ENCODE results near the gene PACSIN1.

The PACSIN1 gene

GRCh38 chr6:34560366-34561226 lies 94.7 kb downstream of the PACSIN1 start:
- no peak for TF ChIP-seq CTCF (conservative IDR thresholded peaks at IDR 0.05; ENCODE audit: low read depth, low read length)
- H3K4me3 ChIP-seq (ENCODE audit: low read depth, low read length) = no peak overlapping the region
- DNase-seq (ENCODE audit: low read depth) = peak; percentile 31

- no peak overlapping the region for H3K4me3 ChIP-seq (ENCODE audit: low read depth, low read length)
- no peak for DNase-seq (ENCODE audit: low read depth)
- no peak for TF ChIP-seq CTCF (conservative IDR thresholded peaks at IDR 0.05; ENCODE audit: low read depth, low read length)
Measured at GRCh38 chr6:34561227-34561530, 95.3 kb downstream of the PACSIN1 start.

GRCh38 chr6:34562350-34562749 lies 96.5 kb downstream of the PACSIN1 start:
- no peak for TF ChIP-seq CTCF (conservative IDR thresholded peaks at IDR 0.05; ENCODE audit: low read depth, low read length)
- no peak overlapping the region for H3K4me3 ChIP-seq (ENCODE audit: low read depth, low read length)
- DNase-seq (ENCODE audit: low read depth) = no peak

- H3K4me3 ChIP-seq (ENCODE audit: low read depth, low read length) = no peak overlapping the region
- no peak for TF ChIP-seq CTCF (conservative IDR thresholded peaks at IDR 0.05; ENCODE audit: low read depth, low read length)
Measured at GRCh38 chr6:34562861-34563512, 97.1 kb downstream of the PACSIN1 start.

GRCh38 chr6:34563513-34563870 lies 97.6 kb downstream of the PACSIN1 start:
- H3K4me3 ChIP-seq (ENCODE audit: low read depth, low read length) = no peak overlapping the region
- DNase-seq (ENCODE audit: low read depth) = no peak
- no peak for TF ChIP-seq CTCF (conservative IDR thresholded peaks at IDR 0.05; ENCODE audit: low read depth, low read length)

More at GRCh38 chr6:34562861-34563512, 97.1 kb downstream of the PACSIN1 start:
- no peak for DNase-seq (ENCODE audit: low read depth)

- TF ChIP-seq CTCF (conservative IDR thresholded peaks at IDR 0.05; ENCODE audit: low read depth, low read length) = no peak
- no peak for DNase-seq (ENCODE audit: low read depth)
- H3K4me3 ChIP-seq (ENCODE audit: low read depth, low read length) = no peak overlapping the region
Measured at GRCh38 chr6:34564181-34564580, 98.3 kb downstream of the PACSIN1 start.

- no peak for TF ChIP-seq CTCF (conservative IDR thresholded peaks at IDR 0.05; ENCODE audit: low read depth, low read length)
- no peak for DNase-seq (ENCODE audit: low read depth)
Measured at GRCh38 chr6:34565722-34566137, 99.9 kb downstream of the PACSIN1 start.

More at GRCh38 chr6:34565722-34566137, 99.9 kb downstream of the PACSIN1 start:
- no peak overlapping the region for H3K4me3 ChIP-seq (ENCODE audit: low read depth, low read length)
